Germinal center (tissue), 1 donor: Measurements from ENCODE around the gene GPM6B.
"Not testable (repeated sequence)": the region's sequence is repeated elsewhere in the genome, so short reads cannot be mapped to it uniquely, and the experiment has no call there.

Experiments
- DNase-seq: peaks from one replicate; pipeline ENCODE4 v3.0.0; 2012; ENCODE audit warnings: mixed read lengths, low spot score

The GPM6B gene

GRCh38 chrX:13730523-13730922 is 86.4 kb downstream of the GPM6B start:
- DNase-seq = not testable (repeated sequence)

DNA sequence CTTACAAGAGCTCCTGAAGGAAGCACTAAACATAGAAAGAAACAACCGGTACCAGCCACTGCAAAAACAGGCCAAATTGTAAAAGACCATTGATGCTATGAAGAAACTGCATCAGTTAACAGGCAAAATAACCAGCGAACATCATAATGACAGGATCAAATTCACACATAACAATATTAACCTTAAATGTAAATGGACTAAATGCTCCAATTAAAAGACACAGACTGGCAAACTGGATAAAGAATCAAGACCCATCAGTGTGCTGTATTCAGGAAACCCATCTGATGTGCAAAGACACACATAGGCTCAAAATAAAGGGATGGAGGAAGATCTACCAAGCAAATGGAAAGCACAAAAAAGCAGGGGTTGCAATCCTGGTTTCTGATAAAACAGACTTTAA is 90.3 kb downstream of the GPM6B start:
- not testable (repeated sequence) for DNase-seq

- not testable (repeated sequence) for DNase-seq
Measured at GRCh38 chrX:13724878-13725277, 92.0 kb downstream of the GPM6B start.

GRCh38 chrX:13721819-13722519 is 94.9 kb downstream of the GPM6B start:
- DNase-seq = peak; percentile 6

GRCh38 chrX:13721371-13721770 is 95.5 kb downstream of the GPM6B start:
- no peak for DNase-seq
